ENCODE results near the gene ZC3H8.

The ZC3H8 gene

DNA sequence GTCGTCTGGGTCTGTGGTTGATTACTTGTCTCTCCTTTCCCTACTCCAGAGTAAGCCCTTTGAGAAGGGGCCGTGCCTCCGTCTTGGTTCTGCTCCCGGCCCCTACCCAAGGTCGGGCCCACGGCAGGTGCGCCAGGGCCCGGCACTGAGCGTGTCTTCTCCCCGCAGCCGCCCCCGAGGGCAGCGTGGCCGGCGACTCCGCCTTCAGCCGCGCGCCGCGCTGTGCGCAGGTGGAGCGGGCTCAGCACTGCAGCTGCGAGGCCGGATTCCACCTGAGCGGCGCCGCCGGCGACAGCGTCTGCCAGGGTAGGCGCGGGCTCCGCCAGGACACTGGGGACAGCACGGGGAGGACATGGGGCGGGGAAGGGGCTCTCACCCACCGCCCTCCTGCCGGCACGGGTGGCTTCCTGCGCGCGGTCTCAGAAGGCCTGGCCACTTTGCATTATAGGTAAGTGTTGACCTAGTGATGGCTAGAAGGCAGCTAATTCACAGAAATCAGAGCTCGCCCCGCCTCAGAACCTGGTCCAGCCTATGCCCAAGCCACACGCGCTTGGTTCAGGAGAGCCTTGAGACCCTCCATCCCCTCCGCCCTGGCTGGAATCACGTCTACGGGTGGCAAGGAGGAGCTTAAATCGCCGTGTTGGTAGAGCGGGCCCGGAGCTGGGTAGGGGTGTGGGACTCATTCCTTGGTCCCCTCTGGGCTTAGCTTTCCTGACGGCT lies 73.1 kb downstream of the ZC3H8 start:
- no peaks in the 10 kb centered on the region for H3K79me2 ChIP-seq (ENCODE audit: low read length)
- no peaks in the 10 kb centered on the region for H3K27me3 ChIP-seq (ENCODE audit: low read depth, low read length)
- H4K20me1 ChIP-seq (ENCODE audit: insufficient read depth, low read length): no peaks in the 10 kb centered on the region
- TF ChIP-seq, protein P1, sequence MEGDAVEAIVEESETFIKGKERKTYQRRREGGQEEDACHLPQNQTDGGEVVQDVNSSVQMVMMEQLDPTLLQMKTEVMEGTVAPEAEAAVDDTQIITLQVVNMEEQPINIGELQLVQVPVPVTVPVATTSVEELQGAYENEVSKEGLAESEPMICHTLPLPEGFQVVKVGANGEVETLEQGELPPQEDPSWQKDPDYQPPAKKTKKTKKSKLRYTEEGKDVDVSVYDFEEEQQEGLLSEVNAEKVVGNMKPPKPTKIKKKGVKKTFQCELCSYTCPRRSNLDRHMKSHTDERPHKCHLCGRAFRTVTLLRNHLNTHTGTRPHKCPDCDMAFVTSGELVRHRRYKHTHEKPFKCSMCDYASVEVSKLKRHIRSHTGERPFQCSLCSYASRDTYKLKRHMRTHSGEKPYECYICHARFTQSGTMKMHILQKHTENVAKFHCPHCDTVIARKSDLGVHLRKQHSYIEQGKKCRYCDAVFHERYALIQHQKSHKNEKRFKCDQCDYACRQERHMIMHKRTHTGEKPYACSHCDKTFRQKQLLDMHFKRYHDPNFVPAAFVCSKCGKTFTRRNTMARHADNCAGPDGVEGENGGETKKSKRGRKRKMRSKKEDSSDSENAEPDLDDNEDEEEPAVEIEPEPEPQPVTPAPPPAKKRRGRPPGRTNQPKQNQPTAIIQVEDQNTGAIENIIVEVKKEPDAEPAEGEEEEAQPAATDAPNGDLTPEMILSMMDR (IDR thresholded peaks at IDR 0.05; ENCODE audit: low read depth, low read length): no peak
- TF ChIP-seq EZH2phosphoT487 (IDR thresholded peaks at IDR 0.05; ENCODE audit: low read depth): no peak
- peaks cover 17% of the 10 kb centered on the region for H3K4me1 ChIP-seq (ENCODE audit: low read length)
- peak overlapping the region; percentile 67 for H3K4me3 ChIP-seq (ENCODE audit: low read length)
- H3K27ac ChIP-seq (ENCODE audit: low read length): peak overlapping the region; percentile 46; the same call in 1 of the 2 replicates
- H3K36me3 ChIP-seq (replicated peaks; ENCODE audit: low read depth, low read length): no peaks in the 10 kb centered on the region
- peak overlapping the region; percentile 91 for H3K4me2 ChIP-seq (ENCODE audit: low read length)
- H2AFZ ChIP-seq (ENCODE audit: low read depth, low read length): peak overlapping the region; percentile 89; the same call in 1 of the 2 replicates
- peak overlapping the region; percentile 23; the same call in 1 of the 2 replicates for H3K9ac ChIP-seq (ENCODE audit: low read length)
- no peaks in the 10 kb centered on the region for H3K9me3 ChIP-seq (ENCODE audit: insufficient read depth, low read length)

DNA sequence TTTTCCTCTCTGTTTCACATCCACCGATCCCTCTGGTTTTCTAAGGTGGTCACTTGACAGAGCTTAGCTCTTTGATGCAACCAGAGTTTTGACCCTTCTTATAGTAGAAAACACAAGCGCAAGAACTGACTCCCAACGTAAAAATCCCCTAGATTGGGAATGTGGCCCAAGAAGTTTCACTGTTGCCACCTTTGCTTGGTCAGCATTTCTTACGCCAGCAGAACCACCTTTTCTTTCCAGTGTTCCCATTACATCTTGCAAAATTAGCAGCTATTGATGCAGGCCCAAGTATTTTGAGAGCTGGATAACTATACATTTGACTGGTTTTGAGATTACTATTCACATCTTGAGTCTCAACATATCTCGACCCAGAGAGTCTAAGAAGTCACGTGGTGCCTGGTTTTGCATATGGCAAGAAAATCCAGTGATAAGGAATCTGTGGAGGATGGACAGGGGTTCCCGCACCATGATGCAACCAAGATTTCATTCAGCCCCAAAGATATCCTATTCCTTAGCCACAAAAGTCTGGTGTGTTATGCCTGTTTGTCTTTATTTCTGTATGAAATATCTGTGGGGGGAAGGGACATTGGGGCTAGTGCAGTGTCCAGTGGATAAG lies 78.8 kb downstream of the ZC3H8 start:
- no peaks in the 10 kb centered on the region for H3K36me3 ChIP-seq (replicated peaks; ENCODE audit: low read depth, low read length)
- TF ChIP-seq EZH2phosphoT487 (IDR thresholded peaks at IDR 0.05; ENCODE audit: low read depth): no peak
- no peak overlapping the region for H3K4me2 ChIP-seq (ENCODE audit: low read length)

DNA sequence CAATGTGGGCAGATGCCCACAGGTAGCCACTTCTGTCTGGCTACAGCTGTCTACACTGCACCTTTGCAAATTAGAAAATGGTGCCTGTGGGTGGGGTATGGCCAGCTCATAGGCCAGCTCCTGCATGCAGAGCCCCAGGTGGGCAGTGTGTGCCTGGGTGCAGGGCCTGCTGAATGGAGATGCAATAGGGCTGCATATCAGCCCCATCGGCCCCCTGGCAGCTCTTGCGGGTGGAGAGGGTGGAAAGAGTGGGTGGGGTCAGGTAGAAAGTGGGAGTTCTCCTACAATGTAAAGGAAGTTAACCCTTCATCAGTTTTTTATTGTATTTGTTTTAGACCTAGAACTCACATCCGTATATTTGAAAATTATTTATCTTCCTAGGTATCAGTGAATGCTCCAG lies 79.5 kb downstream of the ZC3H8 start:
- no peak overlapping the region for H2AFZ ChIP-seq (ENCODE audit: low read depth, low read length)
- no peaks in the 10 kb centered on the region for H3K79me2 ChIP-seq (ENCODE audit: low read length)
- H3K4me3 ChIP-seq (ENCODE audit: low read length): no peak overlapping the region
- peaks cover 20% of the 10 kb centered on the region for H3K4me1 ChIP-seq (ENCODE audit: low read length)
- H4K20me1 ChIP-seq (ENCODE audit: insufficient read depth, low read length): no peaks in the 10 kb centered on the region
- no peak overlapping the region for H3K4me2 ChIP-seq (ENCODE audit: low read length)
- TF ChIP-seq, protein P1 (IDR thresholded peaks at IDR 0.05; ENCODE audit: low read depth, low read length): no peak
- no peak for TF ChIP-seq EZH2phosphoT487 (IDR thresholded peaks at IDR 0.05; ENCODE audit: low read depth)
- H3K27ac ChIP-seq (ENCODE audit: low read length): no peak overlapping the region
- H3K36me3 ChIP-seq (replicated peaks; ENCODE audit: low read depth, low read length): no peaks in the 10 kb centered on the region
- no peaks in the 10 kb centered on the region for H3K9me3 ChIP-seq (ENCODE audit: insufficient read depth, low read length)
- no peak overlapping the region for H3K9ac ChIP-seq (ENCODE audit: low read length)
- H3K27me3 ChIP-seq (ENCODE audit: low read depth, low read length): no peaks in the 10 kb centered on the region

More for the DNA sequence above, 78.8 kb downstream of the ZC3H8 start:
- no peak overlapping the region for H3K4me3 ChIP-seq (ENCODE audit: low read length)
- no peaks in the 10 kb centered on the region for H3K27me3 ChIP-seq (ENCODE audit: low read depth, low read length)
- no peaks in the 10 kb centered on the region for H4K20me1 ChIP-seq (ENCODE audit: insufficient read depth, low read length)
- no peak overlapping the region for H2AFZ ChIP-seq (ENCODE audit: low read depth, low read length)
- no peaks in the 10 kb centered on the region for H3K79me2 ChIP-seq (ENCODE audit: low read length)
- peaks cover 20% of the 10 kb centered on the region for H3K4me1 ChIP-seq (ENCODE audit: low read length)
- no peak overlapping the region for H3K9ac ChIP-seq (ENCODE audit: low read length)
- no peaks in the 10 kb centered on the region for H3K9me3 ChIP-seq (ENCODE audit: insufficient read depth, low read length)
- H3K27ac ChIP-seq (ENCODE audit: low read length): no peak overlapping the region

DNA sequence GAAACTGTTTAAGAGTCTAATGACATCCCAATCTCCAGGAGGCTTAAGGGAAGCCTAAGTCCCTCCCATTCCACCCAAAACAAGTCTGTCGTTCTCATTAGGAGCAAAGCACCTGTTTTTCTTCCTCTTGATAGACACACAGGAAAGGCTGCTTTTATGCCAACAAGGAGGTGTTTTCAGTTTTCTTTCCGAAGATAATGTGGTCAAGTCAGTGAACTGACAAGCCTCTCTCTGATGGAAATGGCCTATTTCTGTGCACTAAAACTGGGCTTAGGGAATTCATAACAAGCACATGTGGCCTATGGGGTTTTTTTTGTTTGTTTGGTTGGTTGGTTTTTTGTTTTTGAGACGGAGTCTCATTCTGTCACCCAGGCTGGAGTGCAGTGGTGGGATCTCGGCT lies 80.5 kb downstream of the ZC3H8 start:
- Histone ChIP-seq H3K9me3 (ENCODE audit: insufficient read depth, low read length) (no peaks in the 10 kb centered on the region), H3K36me3 (replicated peaks; ENCODE audit: low read depth, low read length) (no peaks in the 10 kb centered on the region), H3K4me1 (ENCODE audit: low read length) (peaks cover 20% of the 10 kb centered on the region), H3K27ac (ENCODE audit: low read length) (no peak overlapping the region), H3K4me2 (ENCODE audit: low read length) (peak overlapping the region; percentile 98), H4K20me1 (ENCODE audit: insufficient read depth, low read length) (no peaks in the 10 kb centered on the region), H3K79me2 (ENCODE audit: low read length) (no peaks in the 10 kb centered on the region), H2AFZ (ENCODE audit: low read depth, low read length) (peak overlapping the region; percentile 96; the same call in 1 of the 2 replicates), H3K9ac (ENCODE audit: low read length) (peak overlapping the region; percentile 17; the same call in 1 of the 2 replicates), H3K27me3 (ENCODE audit: low read depth, low read length) (no peaks in the 10 kb centered on the region), H3K4me3 (ENCODE audit: low read length) (peak overlapping the region; percentile 69)
- TF ChIP-seq, protein P1 (IDR thresholded peaks at IDR 0.05; ENCODE audit: low read depth, low read length): no peak
- TF ChIP-seq EZH2phosphoT487 (IDR thresholded peaks at IDR 0.05; ENCODE audit: low read depth): no peak

All from OCI-LY3 (cell line).